AG20443 (cell line): ENCODE measurements around the gene FOXK2.

ENCODE experiments used
- DNase-seq: peaks from one replicate; pipeline ENCODE4 v3.0.0; 2012; ENCODE audit warnings: low spot score, mixed read lengths

Gene FOXK2

GRCh38 chr17:82639628-82640027 is 120.1 kb downstream of the FOXK2 start:
- DNase-seq = no peak

DNA sequence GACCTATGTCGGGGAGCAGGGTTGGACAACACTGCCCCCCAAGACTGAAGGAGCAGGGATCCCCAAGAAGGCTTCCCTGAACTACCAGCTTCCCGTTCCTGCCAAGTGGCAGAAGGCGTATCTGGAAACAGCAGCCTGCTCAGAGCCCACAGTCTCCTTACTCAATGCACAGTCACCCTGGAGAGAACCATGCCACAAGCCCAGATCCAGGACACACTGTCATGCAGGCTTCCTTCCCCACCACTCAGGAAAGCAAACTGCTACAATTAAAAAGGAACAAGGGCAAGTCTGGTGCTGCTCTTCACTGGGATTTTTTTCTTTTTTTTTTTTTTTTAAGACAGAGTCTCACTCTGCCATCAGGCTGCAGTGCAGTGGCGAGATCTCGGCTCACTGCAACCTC is 120.5 kb downstream of the FOXK2 start:
- no peak for DNase-seq

- DNase-seq = no peak
These were observed 122.5 kb downstream of the FOXK2 start for GRCh38 chr17:82642022-82642421.

DNA sequence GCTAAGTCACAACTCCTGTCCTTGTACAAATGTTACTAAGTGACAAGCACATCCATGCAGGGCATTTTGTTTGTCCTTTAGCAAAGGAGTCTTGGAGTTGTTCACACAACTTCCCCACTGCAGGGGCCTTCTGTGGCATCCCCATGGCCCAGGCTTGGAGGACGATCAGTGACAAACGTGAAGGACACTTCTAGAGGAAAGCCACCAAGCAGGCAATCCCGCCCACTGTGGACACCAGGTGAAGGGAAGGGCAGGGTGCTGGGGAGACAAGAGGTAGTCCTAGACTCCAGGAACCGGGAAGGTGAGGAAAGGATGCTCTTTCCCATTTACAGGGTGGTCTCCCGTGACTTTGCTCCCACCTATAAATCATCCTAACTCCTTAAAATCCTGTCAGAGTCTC is 124.6 kb downstream of the FOXK2 start:
- DNase-seq = no peak

DNA sequence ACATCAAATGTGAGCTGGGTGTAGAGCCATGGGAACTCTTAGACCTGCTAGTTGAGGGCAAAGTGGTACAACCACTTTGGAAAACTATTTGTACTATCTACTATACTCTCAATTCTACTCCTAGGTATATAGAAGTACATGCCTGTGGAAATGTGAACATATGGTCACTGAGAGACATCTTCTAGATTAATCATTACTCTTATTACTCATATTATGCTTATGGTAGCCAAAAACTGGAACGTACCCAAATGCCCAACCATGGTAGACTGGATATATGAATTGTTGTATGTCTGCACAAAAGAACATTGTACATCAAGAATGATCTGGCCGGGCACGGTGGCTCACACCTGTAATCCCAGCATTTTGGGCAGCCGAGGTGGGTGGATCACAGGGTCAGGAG is 126.0 kb downstream of the FOXK2 start:
- DNase-seq = no peak

DNA sequence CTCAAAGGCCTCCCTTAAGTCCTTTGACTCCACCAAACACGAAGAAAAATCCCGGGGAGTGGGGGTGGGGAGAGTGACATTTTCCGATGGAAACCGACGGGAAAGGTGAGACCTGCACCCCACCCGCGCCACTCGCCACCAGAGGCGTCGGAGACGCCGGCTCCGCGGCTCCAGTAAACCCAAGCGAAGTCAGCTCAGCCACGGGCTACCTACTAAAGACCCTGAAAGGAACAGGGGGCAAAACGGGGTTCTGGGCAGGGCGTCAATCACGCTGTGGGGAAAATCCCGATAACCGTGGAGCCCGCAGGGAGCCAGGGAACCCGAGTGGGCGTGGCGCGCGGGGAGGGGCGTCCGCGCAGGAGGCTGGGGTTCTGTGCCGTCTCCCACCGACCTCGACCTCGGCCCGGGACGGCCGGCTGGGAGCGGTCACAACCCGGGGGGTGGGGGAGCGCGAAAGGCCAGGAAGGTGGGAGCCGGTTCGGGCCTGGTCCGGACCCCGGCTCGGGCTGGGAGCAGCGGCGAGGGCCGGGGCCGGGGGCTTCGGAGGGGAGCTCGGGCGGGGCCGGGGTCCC is 128.1 kb downstream of the FOXK2 start:
- peak; percentile 73 for DNase-seq

- peak; percentile 99 for DNase-seq
These were observed 128.7 kb downstream of the FOXK2 start, which contains the start of gene WDR45B for GRCh38 chr17:82648165-82648668. Gene WDR45B, minus strand, starts transcription at chr17:82648444. Its CDS starts 104 bp downstream, at chr17:82648340.

DNA sequence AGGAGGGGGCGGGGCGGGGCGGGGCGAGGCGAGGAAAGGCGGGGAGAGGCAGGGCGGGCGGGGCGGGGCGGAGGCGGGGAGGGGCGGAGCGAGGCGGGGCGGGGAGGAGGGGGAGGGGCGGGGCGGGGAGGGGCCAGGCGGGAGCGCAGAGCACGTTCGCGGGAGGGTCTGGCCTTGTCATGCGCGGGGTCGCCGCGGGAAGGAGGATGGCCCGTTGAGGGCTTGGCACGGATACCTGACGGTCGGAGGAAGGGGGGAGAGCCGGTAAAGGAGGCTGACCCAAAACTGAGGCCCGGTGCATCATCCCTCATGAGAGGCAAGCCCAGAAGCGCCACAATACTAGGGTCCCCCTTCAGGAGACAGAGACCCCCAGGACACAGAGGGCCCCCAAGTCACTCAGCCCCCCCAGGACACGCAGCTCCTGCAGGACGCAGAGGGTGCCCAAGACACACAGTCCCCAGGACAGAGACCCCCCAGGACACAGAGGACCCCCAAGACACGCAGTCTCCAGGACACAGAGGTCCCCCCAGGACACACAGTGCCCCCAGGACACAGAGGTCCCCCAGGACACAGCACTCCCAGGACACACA is 129.3 kb downstream of the FOXK2 start:
- DNase-seq = peak; percentile 74

DNA sequence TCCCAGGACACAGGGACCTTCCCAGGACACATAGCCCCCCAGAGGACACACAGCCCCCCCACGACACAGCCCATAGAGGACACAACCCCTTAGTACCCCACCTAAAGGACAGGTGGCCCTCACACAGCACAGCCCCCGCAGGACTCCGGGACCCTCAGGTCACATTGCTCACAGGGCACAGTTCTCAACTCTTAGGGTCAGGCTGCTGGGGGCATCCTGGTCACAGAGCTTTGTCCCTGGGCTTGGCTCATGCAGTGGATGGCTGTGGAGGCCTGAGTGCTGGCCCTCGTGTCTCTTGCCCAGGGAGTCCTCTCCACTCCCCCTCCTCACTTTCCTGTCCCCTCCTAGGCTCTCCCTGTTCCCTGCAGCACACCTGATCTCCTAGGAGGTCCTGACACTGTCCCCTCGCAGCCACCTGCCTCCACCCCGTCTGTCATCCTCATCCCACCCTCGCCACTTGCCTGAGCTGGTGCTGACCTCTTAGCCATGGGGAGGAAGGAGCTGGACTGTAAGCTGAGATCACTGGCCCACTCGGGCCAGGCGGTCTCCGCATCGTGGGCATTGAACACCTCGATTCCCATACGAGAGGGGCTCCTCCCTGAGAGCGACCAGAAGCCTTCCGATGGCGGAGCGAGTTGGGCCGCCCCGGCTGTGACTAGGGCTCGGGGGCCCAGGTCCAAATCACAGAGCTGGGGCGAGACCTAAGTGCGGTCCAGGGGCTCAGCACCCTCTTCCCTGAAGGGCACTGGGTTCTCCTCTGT is 130.1 kb downstream of the FOXK2 start:
- DNase-seq = no peak

DNA sequence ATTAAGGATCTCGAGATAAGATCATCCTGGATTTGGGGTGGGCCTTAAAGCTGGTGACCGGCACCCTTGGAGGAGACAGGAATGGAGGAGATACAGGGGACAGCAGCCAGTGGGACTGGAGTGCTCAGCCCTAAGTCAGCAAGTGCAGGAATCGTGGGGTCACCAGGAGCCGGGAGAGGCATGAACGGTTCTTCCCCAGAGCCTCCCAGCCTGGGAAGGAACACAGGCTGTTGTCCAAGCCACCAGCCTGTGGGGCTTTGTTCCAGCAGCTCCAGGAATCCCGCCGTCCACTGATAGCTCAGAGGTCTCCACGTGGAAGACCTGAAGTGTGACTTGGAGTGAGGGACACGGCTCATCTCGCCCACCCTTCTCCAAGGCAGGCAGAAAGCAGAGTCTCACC is 131.2 kb downstream of the FOXK2 start:
- DNase-seq = no peak

GRCh38 chr17:82653651-82654528 is 134.4 kb downstream of the FOXK2 start:
- DNase-seq = no peak
